Endothelial cell of umbilical vein (primary cell): ENCODE measurements around the gene ATIC. TPM values are rescaled to one million over a fixed set of nuclear protein-coding genes. Genes with fewer than 3 reads are reported as not detected.

Experiments
- BruUV-seq: library from RNA; stranded (reverse); fragments of 400-500 nt; replicated peaks from 2 replicates; lab custom pipeline; 2021; lab: Mats Ljungman, UMichigan
- CTCF ChIA-PET: fragments of 300-600, 350-600 bp; sonication (Branson Sonifier 250); formaldehyde crosslinking; loops from one replicate; lab custom pipeline; 2021; ENCODE audit warnings: antibody characterized with exemption, inconsistent platforms; lab: Charles Lee
- POLR2A ChIA-PET: fragments of 300-600, 350-600 bp; sonication (Branson Sonifier 250); formaldehyde crosslinking; loops from one replicate; lab custom pipeline; 2021; ENCODE audit warnings: antibody characterized with exemption, inconsistent platforms; lab: Charles Lee
- DNase-seq: peaks from one replicate; pipeline ENCODE4 v3.0.0-alpha.2; 2011; ENCODE audit warnings: low read depth, low spot score
- FAIRE-seq: peaks from 2 replicates; lab custom pipeline; 2011; peaks lifted over from hg19 to GRCh38; lab: Jason Lieb, UNC
- H2AFZ ChIP-seq: 2 replicates; pipeline ENCODE4 v1.6.0; 2012; ENCODE audit warnings: low read depth, low read length, control low read depth, inconsistent platforms
- H3K27ac ChIP-seq: 2 replicates; pipeline ENCODE4 v1.5.1; 2011; ENCODE audit warnings: low read depth, mild to moderate bottlenecking, control low read depth, low read length, moderate library complexity; ENCODE audit not compliant: insufficient read depth
- H3K27me3 ChIP-seq, 2 experiments: 2 replicates each; pipeline versions ENCODE4 v1.6.0 to v1.6.1; 2011; ENCODE audit warnings: low read length in 2 of 2, mixed read lengths in 1 of 2; ENCODE audit not compliant: control insufficient read depth in 2 of 2, insufficient read depth in 2 of 2
- H3K36me3 ChIP-seq, 2 experiments: 2 replicates in 1 of 2; 3 replicates in 1 of 2; pipeline ENCODE4 v1.5.1; 2011; ENCODE audit warnings: low read length in 2 of 2, mild to moderate bottlenecking in 1 of 2, moderate library complexity in 1 of 2; ENCODE audit not compliant: control insufficient read depth in 2 of 2, insufficient read depth in 2 of 2; ENCODE audit errors: extremely low read depth in 1 of 2
- H3K4me1 ChIP-seq: 3 replicates; pipeline ENCODE4 v1.5.1; 2011; ENCODE audit warnings: mild to moderate bottlenecking, low read length; ENCODE audit not compliant: control insufficient read depth, insufficient read depth; ENCODE audit errors: extremely low read depth
- H3K4me2 ChIP-seq: 2 replicates; pipeline ENCODE4 v1.6.1; 2011; ENCODE audit warnings: low read length, control low read depth, mixed read lengths; ENCODE audit not compliant: insufficient read depth
- H3K4me3 ChIP-seq, 3 experiments: fragments of 200-600 bp in 1 of 3; sonication (generic), shearing (Covaris generic) in 1 of 3; replicated peaks in 1 of 3; 2 replicates each; pipeline ENCODE4 v1.5.1; 2011 to 2016; ENCODE audit warnings: control low read depth in 3 of 3, low read length in 3 of 3, mild to moderate bottlenecking in 2 of 3, inconsistent platforms in 1 of 3, low read depth in 1 of 3, moderate library complexity in 1 of 3; ENCODE audit not compliant: insufficient read depth in 1 of 3
- H3K79me2 ChIP-seq: 2 replicates; pipeline ENCODE4 v1.6.0; 2012; ENCODE audit warnings: low read length, inconsistent platforms; ENCODE audit not compliant: control insufficient read depth, insufficient read depth
- H3K9ac ChIP-seq: replicated peaks from 2 replicates; pipeline ENCODE3; 2011; ENCODE audit warnings: low read length, control low read depth; ENCODE audit not compliant: insufficient read depth; ENCODE audit errors: extremely low read depth
- H3K9me1 ChIP-seq: replicated peaks from 3 replicates; pipeline ENCODE4 v1.6.0; 2011; ENCODE audit warnings: mild to moderate bottlenecking, low read length; ENCODE audit not compliant: control insufficient read depth, insufficient read depth; ENCODE audit errors: extremely low read depth
- H3K9me3 ChIP-seq: replicated peaks from 2 replicates; pipeline ENCODE4 v1.5.1; 2012; ENCODE audit warnings: low read length, inconsistent platforms; ENCODE audit not compliant: control insufficient read depth, insufficient read depth
- H4K20me1 ChIP-seq: replicated peaks from 2 replicates; pipeline ENCODE3; 2011; ENCODE audit warnings: mild to moderate bottlenecking, low read length; ENCODE audit not compliant: control insufficient read depth, insufficient read depth; ENCODE audit errors: extremely low read depth
- CTCF ChIP-seq, 2 donors: IDR thresholded peaks; 1 replicate in 1 of 2; 2 replicates in 1 of 2; pipeline ENCODE4 v1.5.1; 2011; ENCODE audit warnings: low read length in 2 of 2, mild to moderate bottlenecking in 2 of 2, moderate library complexity in 2 of 2, control low read depth in 1 of 2, inconsistent platforms in 1 of 2, low read depth in 1 of 2; ENCODE audit not compliant: insufficient read depth in 1 of 2; ENCODE audit errors: extremely low read depth in 1 of 2
- EZH2 ChIP-seq: IDR thresholded peaks from 2 replicates; pipeline ENCODE4 v1.6.1; 2012; ENCODE audit warnings: borderline replicate concordance, low read depth, mild to moderate bottlenecking, moderate library complexity, low read length, inconsistent platforms; ENCODE audit not compliant: severe bottlenecking
- FOS ChIP-seq: IDR thresholded peaks from 2 replicates; pipeline ENCODE4 v1.6.1; 2011; ENCODE audit warnings: mild to moderate bottlenecking, low read length, moderate library complexity, borderline replicate concordance; ENCODE audit not compliant: insufficient read depth
- GATA2 ChIP-seq: IDR thresholded peaks from 2 replicates; pipeline ENCODE4 v1.7.0; 2011; ENCODE audit warnings: low read depth, mild to moderate bottlenecking, moderate library complexity, mixed read lengths, low read length; ENCODE audit not compliant: insufficient read length, insufficient read depth
- JUN ChIP-seq: IDR thresholded peaks from 2 replicates; pipeline ENCODE4 v1.6.1; 2011; ENCODE audit warnings: borderline replicate concordance, low read depth; ENCODE audit not compliant: insufficient read length, insufficient read depth
- MYC ChIP-seq: IDR thresholded peaks from one replicate; pipeline ENCODE4 v1.6.1; 2011; ENCODE audit warnings: mild to moderate bottlenecking, low read depth, low read length
- POLR2A ChIP-seq: IDR thresholded peaks from 2 replicates; pipeline ENCODE4 v1.6.1; 2012; ENCODE audit warnings: low read depth, mild to moderate bottlenecking, control low read depth, low read length
- POLR2AphosphoS5 ChIP-seq: IDR thresholded peaks from 2 replicates; pipeline ENCODE4 v1.6.1; 2012; ENCODE audit warnings: low read depth, mild to moderate bottlenecking, control low read depth, low read length, moderate library complexity; ENCODE audit not compliant: insufficient read depth
- dilution Hi-C: fragments of 300-500 bp; cut with MboI; formaldehyde crosslinking; loops from one replicate; pipeline ENCODE4 v1.15.0; 2019; ENCODE audit warnings: low sequenced_read_pairs; ENCODE audit not compliant: extremely low pct_ligation_motif_present
- intact Hi-C: fragments of 100-400 bp; cut with micrococcal nuclease; formaldehyde crosslinking; loops from one replicate; pipeline ENCODE4 v1.10.0; 2022
- polyA plus RNA-seq, 4 experiments: library from polyadenylated mRNA; depleted of rRNA in 3 of 4; stranded (reverse) in 3 of 4; unstranded in 1 of 4; fragments of >200 nt; gene quantifications; 2 replicates each; pipeline versions ENCODE4 v1.2.1 to v1.2.3, GENCODE V29; 2011 to 2012; ENCODE audit warnings: missing spikeins in 1 of 4
- total RNA-seq: library from RNA; stranded (reverse); gene quantifications from 2 replicates; pipeline ENCODE4 v1.2.3, GENCODE V29; 2021
- TF ChIP-seq, protein P1 (sequence below): IDR thresholded peaks from 2 replicates; pipeline ENCODE4 v1.6.1; 2011; ENCODE audit not compliant: insufficient read depth, insufficient read length

Gene ATIC
- total and polyA plus RNA-seq, 2 donors (not counting 3 experiments of a cell fraction or from before 2014, with no cell fraction given) = 29.5 to 80.2 TPM

DNA sequence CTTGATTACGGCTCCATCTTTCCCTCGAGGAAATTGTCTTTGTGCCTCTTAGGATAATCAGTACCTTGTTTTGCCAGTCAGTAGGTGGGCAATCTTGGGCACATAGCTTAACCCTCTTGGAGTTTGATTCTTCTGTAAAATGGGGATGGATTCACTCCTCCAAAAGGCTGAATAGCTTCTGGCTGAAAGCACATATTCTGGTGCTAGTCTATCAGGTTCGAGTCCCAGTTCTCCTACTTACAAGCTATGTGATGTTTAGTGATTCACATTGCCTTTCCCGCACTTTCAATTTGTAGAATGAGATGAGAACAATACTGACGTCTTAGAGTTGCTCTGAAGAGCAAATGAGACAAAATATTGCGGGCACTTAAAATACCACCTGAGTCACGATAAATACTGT lies 43.9 kb downstream of the ATIC start:
- no peak overlapping the region for H3K4me2 ChIP-seq
- H2AFZ ChIP-seq = no peak overlapping the region
- peaks cover 4 to 8% of the 10 kb centered on the region in 2 experiments for H3K36me3 ChIP-seq
- H3K79me2 ChIP-seq = no peaks in the 10 kb centered on the region
- intact Hi-C loops (no loop called here), dilution Hi-C loops (no loop called here)
- no peaks in the 10 kb centered on the region for H4K20me1 ChIP-seq
- H3K9me3 ChIP-seq = no peaks in the 10 kb centered on the region
- H3K9ac ChIP-seq = no peak overlapping the region
- no peaks in the 10 kb centered on the region for H3K9me1 ChIP-seq
- DNase-seq (no peak), FAIRE-seq (no peak)
- no peak overlapping the region for H3K4me3 ChIP-seq
- BruUV-seq = no TSS peak
- no peaks in the 10 kb centered on the region for H3K27me3 ChIP-seq
- TF ChIP-seq FOS (no peak), EZH2 (no peak), POLR2AphosphoS5 (no peak), JUN (no peak), GATA2 (no peak), CTCF (IDR thresholded peaks at IDR 0.05; ENCODE audit: extremely low read depth in 1 of 2, insufficient read depth in 1 of 2, low read depth in 1 of 2, low read length in 2 of 2) (no peak), MYC (no peak), POLR2A (no peak)
- TF ChIP-seq, protein P1, sequence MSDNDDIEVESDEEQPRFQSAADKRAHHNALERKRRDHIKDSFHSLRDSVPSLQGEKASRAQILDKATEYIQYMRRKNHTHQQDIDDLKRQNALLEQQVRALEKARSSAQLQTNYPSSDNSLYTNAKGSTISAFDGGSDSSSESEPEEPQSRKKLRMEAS = no peak
- CTCF ChIA-PET = interaction anchor here (2.2 kb wide), 1 partner anchor 576 kb away, joined by 14 read pairs; no protein-coding TSS in a partner anchor
- no peaks in the 10 kb centered on the region for H3K4me1 ChIP-seq
- POLR2A ChIA-PET = no interaction called here
- H3K27ac ChIP-seq = no peak overlapping the region
